ENCODE measurements around the gene PIEZO1. TPM values are rescaled to one million over a fixed set of nuclear protein-coding genes. Genes with fewer than 3 reads are reported as not detected.

The PIEZO1 gene
- total RNA-seq, 1 donor from 2014 or later: 17.8 TPM

DNA sequence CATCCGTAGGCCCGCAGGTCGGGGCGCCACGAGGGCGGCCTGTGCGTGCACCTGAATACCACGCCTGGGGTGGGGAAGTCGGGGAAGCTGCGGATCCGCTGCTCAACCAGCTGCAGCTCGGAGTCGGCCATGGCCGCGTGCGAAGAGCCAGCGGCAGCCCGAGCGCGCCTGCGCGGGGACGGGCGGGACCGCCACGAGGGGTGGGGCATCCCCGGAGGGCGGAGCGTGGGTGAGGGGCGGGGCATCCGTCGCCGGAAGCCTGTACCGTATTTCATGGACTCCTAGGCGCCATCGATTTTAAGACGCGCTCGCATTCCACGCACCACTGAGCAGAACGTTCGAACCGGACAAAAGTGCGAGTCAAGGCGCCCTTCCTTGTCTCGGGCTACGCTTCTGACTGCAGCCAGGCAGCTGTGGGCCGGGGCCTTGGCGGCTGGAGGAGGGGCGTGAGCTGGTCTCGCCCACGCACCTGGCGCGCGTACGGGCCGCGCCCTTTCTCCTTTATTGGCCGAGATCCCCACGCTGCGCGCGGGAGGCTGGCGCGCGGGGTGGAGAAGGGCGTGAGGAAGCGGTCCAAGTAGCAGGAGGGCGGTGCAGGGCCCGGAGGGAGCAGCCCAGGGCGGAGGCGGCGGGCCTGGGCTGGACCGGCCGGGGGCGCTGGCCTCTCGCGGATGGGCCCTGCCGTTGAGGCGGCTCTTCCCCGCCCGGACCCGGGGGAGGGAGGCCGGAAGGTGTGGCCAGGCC, 26.9 kb upstream of the PIEZO1 start, which contains the start of gene APRT:
Gene APRT, minus strand, starts transcription at position 160 of the 744 bp plus-strand sequence. Its CDS starts 29 bp downstream, at position 131.
- Mint-ChIP-seq H3K4me3 (peak within 1 kb of the TSS; percentile 94), H3K36me3 (ENCODE audit: low read depth) (no peaks in the 10 kb centered on the region), H3K9me3 (no peaks in the 10 kb centered on the region), H3K4me1 (peaks cover 26% of the 10 kb centered on the region), H3K27me3 (ENCODE audit: low read depth) (peaks cover 16% of the 10 kb centered on the region), H3K27ac (ENCODE audit: unreplicated experiment) (peak within 1 kb of the TSS; percentile 96)
- TF ChIP-seq CTCF (conservative IDR thresholded peaks at IDR 0.05): peak; percentile 35
- DNase-seq (ENCODE audit: low read depth, low spot score): peak; percentile 98

GRCh38 chr16:88810912-88811768, 26.1 kb upstream of the PIEZO1 start:
- peak; percentile 50 for DNase-seq (ENCODE audit: low read depth, low spot score)
- H3K27ac Mint-ChIP-seq (ENCODE audit: unreplicated experiment): peak overlapping the region; percentile 93

DNA sequence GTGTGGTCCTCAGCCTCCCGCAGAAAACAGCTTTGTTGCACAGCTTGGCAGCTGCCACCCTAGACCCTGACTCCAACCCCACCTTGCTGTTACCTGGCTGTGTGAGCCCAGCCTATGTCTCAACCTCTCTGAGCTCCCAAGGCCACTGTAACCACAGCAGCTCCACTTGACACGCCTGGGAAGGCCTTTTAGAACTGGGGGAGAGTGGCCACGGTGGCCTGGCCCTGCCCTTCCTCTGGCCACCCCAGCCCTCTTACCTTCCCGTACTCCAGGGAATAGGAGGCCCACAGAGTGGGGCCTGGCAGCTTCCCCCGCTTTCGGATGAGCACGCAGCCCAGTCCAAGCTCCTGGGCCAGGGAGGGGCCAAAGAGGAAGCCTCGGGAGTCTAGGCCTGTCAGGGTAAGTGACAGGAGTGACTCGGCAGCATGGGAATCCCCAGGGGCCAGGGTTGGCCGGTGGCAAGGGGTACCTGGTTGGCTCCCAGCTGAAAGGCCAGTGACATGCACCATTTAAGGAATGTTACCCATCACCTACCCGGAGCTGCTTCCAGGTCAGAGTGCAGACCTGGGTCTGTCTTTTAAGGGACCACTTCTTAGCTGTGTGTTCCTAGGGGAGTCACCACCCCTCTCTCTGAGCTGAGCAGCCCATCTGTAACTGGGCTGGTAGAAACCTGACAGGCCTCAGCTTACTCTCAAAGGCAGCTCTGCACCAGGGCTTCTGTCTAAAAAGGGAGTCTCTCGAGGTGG, 25.3 kb upstream of the PIEZO1 start:
- no peak for DNase-seq (ENCODE audit: low read depth, low spot score)
- Mint-ChIP-seq H3K27ac (ENCODE audit: unreplicated experiment) (peak overlapping the region; percentile 62), H3K27me3 (ENCODE audit: low read depth) (peaks cover 16% of the 10 kb centered on the region), H3K4me3 (peak overlapping the region; percentile 90), H3K36me3 (ENCODE audit: low read depth) (no peaks in the 10 kb centered on the region), H3K9me3 (no peaks in the 10 kb centered on the region), H3K4me1 (peaks cover 26% of the 10 kb centered on the region)
- TF ChIP-seq CTCF (conservative IDR thresholded peaks at IDR 0.05): no peak

More at GRCh38 chr16:88810912-88811768, 26.1 kb upstream of the PIEZO1 start:
- Mint-ChIP-seq H3K36me3 (ENCODE audit: low read depth) (no peaks in the 10 kb centered on the region), H3K4me1 (peaks cover 26% of the 10 kb centered on the region), H3K27me3 (ENCODE audit: low read depth) (peaks cover 16% of the 10 kb centered on the region), H3K9me3 (no peaks in the 10 kb centered on the region), H3K4me3 (peak overlapping the region; percentile 90)
- no peak for TF ChIP-seq CTCF (conservative IDR thresholded peaks at IDR 0.05)

DNA sequence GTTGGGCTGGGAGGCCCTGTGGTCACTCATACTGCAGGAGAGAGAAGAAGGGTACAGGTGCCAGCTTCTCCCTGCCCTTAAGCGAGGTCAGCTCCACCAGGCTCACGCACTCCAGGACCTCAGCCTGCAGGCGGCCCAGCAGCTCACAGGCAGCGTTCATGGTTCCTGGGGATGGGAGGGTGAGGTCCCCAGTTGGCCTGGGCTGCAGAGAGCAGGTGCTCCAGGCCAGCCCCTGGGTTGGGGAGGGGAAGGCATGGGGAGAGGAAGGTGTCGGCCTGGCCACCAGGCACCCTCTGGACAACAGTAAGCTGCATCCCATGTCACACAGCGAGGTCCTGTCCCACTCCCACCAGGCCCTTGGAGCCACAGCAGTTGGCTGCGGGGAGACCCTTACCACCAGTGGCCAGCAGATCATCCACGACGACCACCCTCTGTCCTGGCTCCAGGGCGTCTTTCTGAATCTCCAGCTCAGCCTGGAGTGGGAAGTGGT, 24.7 kb upstream of the PIEZO1 start:
- Mint-ChIP-seq H3K27ac (ENCODE audit: unreplicated experiment) (no peak overlapping the region), H3K36me3 (ENCODE audit: low read depth) (no peaks in the 10 kb centered on the region), H3K9me3 (no peaks in the 10 kb centered on the region), H3K4me1 (peaks cover 26% of the 10 kb centered on the region), H3K27me3 (ENCODE audit: low read depth) (peaks cover 16% of the 10 kb centered on the region), H3K4me3 (peak overlapping the region; percentile 90)
- no peak for TF ChIP-seq CTCF (conservative IDR thresholded peaks at IDR 0.05)
- no peak for DNase-seq (ENCODE audit: low read depth, low spot score)

Data from neural crest cell (in vitro differentiated cells).